ENCODE data around the gene TMEM266. TPM values are rescaled to one million over a fixed set of nuclear protein-coding genes. Genes with fewer than 3 reads are reported as not detected.

Gene TMEM266
- total and polyA plus RNA-seq, 8 donors = 1.9 to 5.5 (median 4.2) TPM

GRCh38 chr15:76140074-76140464 lies 80.3 kb downstream of the TMEM266 start:
- WGBS, 2 donors = 57 to 61% methylated on average over 14 of the region's 14 CpGs
- H3K27me3 ChIP-seq = no peaks in the 10 kb centered on the region
- DNase-seq = no peak
- ATAC-seq = peak in 3 of 4 donors; percentile 11 to 62 (median 47)
- no peak for FAIRE-seq
- H3K4me1 ChIP-seq = peaks cover 0 to 6% (median 0%) of the 10 kb centered on the region in 3 donors
- TF ChIP-seq CTCF (IDR thresholded peaks at IDR 0.05) = no peak
- H3K27ac ChIP-seq = no peak overlapping the region
- intact Hi-C loops (cut with DNase I) = loop anchor here in 1 of 3 donors (10.0 kb wide), 1 partner anchor 325 kb away; no protein-coding TSS in a partner anchor
- H3K4me3 ChIP-seq = no peak overlapping the region
- H3K9me3 ChIP-seq = no peaks in the 10 kb centered on the region
- H3K36me3 ChIP-seq = no peaks in the 10 kb centered on the region

GRCh38 chr15:76146812-76147211 lies 87.0 kb downstream of the TMEM266 start:
- peaks cover 11 to 15% (median 12%) of the 10 kb centered on the region in 3 donors for H3K4me1 ChIP-seq
- intact Hi-C loops (cut with DNase I) = loop anchor here in 1 of 3 donors (10.0 kb wide), 1 partner anchor 332 kb away; no protein-coding TSS in a partner anchor
- ATAC-seq (no peak), FAIRE-seq (no peak), DNase-seq (no peak)
- no peak for TF ChIP-seq CTCF (IDR thresholded peaks at IDR 0.05)
- no peaks in the 10 kb centered on the region for H3K9me3 ChIP-seq
- H3K36me3 ChIP-seq = no peaks in the 10 kb centered on the region
- H3K27ac ChIP-seq = no peak overlapping the region
- 83% methylated on average over 5 of the region's 5 CpGs for WGBS, 2 donors
- no peaks in the 10 kb centered on the region for H3K27me3 ChIP-seq
- H3K4me3 ChIP-seq = no peak overlapping the region

- Histone ChIP-seq H3K27me3 (no peaks in the 10 kb centered on the region), H3K27ac (no peak overlapping the region), H3K36me3 (no peaks in the 10 kb centered on the region), H3K4me3 (no peak overlapping the region), H3K4me1 (peaks cover 11 to 15% (median 12%) of the 10 kb centered on the region in 3 donors), H3K9me3 (no peaks in the 10 kb centered on the region)
- ATAC-seq (peak; percentile 51 to 74 (median 68)), DNase-seq (peak in 4 of 6 donors; percentile 46 to 93 (median 74)), FAIRE-seq (no peak)
- WGBS, 2 donors = 15 to 18% methylated on average over 21 of the region's 21 CpGs
- TF ChIP-seq CTCF (IDR thresholded peaks at IDR 0.05) = peak; percentile 82 to 95 (median 94)
- intact Hi-C loops (cut with DNase I) = loop anchor here in 1 of 3 donors (10.0 kb wide), 1 partner anchor 333 kb away; no protein-coding TSS in a partner anchor
These were observed 88.3 kb downstream of the TMEM266 start for GRCh38 chr15:76147906-76148570.

- Histone ChIP-seq H3K4me3 (no peak overlapping the region), H3K36me3 (no peaks in the 10 kb centered on the region), H3K4me1 (peaks cover 11 to 21% (median 12%) of the 10 kb centered on the region in 3 donors), H3K9me3 (no peaks in the 10 kb centered on the region), H3K27ac (no peak overlapping the region), H3K27me3 (no peaks in the 10 kb centered on the region)
- ATAC-seq = peak in 1 of 4 donors; percentile 1
- DNase-seq = no peak
- FAIRE-seq = no peak
- intact Hi-C loops (cut with DNase I) = loop anchor here in 1 of 3 donors (10.0 kb wide), 1 partner anchor 335 kb away; no protein-coding TSS in a partner anchor
- WGBS, 2 donors = 46 to 51% methylated on average over 4 of the region's 4 CpGs
- TF ChIP-seq CTCF (IDR thresholded peaks at IDR 0.05) = no peak
These were observed 89.6 kb downstream of the TMEM266 start for GRCh38 chr15:76149291-76149915.

All from pancreas (tissue), 10 donors.